ENCODE measurements around the gene LIX1L. TPM values are rescaled to one million over a fixed set of nuclear protein-coding genes. Genes with fewer than 3 reads are reported as not detected.
A peak's percentile ranks its signal among the peaks of the same experiment; 100 is the strongest.

LIX1L gene
- total RNA-seq, 1 experiment from 2014 or later, result 35.6 TPM

DNA sequence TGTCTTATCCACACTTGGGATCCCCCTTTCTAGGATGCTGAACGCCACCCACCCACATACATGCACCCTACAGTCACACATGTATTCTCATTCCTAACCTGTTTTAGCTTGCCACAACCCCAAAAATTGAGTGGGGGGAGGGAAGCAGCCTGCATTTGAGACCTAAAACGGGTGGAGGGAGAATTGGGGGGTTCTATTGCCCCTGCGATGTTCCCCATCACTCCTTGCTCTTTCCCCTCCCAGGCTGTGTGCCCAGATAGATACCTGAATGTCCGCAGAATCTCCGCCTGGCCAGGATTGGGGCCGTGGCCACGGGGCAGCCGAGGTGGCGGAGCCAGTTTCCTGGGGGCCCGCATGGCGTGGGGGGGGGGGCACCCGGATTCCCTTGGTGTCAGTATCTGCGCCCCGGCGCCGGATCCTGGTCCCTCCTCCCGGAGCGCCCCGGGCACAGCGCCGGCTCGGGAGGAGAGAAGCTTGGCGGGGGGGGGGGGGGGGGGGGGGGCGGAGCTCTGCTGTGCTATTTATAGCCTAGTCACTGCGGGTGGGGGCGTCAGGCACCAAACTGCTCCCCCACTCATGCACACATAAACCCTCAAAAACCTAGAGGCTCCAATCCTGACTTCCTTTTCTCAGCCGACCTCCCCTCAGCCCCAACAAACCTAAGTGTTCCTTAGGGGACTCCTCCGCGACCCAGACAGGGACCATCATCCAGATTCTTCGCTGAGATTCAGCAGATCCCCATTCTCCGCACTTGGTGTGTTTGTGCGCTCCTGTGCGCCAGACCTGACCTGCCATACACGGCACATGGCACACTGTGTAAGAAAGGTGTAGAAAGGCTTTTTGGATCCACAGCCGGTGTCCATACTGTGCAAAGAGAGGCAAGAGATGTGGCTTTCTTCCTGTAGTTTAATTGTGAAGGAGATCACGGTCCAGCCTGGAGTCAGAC, 4.6 kb upstream of the LIX1L start:
- peaks cover 19% of the 10 kb centered on the region for H3K4me1 ChIP-seq
- DNase-seq, result peak in 1 of 2 experiments; percentile 42
- H3K9me3 ChIP-seq (replicated peaks), result no peaks in the 10 kb centered on the region; the same call in 1 of the 2 replicates
- no peaks in the 10 kb centered on the region for H3K27me3 ChIP-seq
- no peak overlapping the region for H3K27ac ChIP-seq
- H3K4me3 ChIP-seq, result peak overlapping the region; percentile 64
- H3K36me3 ChIP-seq, result no peaks in the 10 kb centered on the region

DNA sequence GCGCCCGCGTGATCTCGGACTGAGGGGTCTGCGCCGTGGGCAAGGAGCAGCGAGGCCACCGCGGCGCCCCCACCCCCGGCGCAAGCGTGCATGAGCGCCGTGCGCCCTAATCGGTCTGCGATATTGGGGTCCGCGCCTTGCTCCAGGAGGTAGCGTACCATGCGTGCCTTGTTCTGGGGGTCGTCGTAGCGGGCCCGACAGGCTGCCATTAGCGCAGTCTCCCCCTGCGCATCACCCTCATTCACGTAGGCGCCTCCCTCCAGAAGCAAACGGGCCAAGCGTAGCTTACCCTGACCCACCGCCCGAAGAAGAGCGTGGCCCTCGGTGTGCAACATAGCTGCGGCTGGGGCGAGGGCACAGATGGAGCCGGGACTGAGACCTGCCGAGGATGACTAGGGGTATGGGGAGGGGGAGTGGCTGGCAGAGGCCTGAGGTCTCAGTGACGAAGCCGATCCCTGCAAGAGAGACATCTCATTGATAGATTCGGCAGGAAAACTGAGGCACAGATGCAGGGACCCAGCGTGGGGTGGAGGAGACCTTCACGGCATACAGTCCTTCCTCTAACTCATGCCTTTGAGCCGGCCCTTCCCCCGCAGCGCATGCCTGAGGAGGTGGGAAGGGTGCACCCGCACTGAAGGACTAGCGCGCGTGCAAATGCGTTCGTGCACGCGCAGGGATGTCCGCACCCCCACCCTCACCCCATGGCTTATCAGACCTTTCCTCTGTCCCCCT, 3.8 kb upstream of the LIX1L start:
- H3K4me3 ChIP-seq, result peak overlapping the region; percentile 75
- no peaks in the 10 kb centered on the region for H3K27me3 ChIP-seq
- DNase-seq, result no peak
- H3K27ac ChIP-seq, result no peak overlapping the region
- H3K4me1 ChIP-seq, result peaks cover 19% of the 10 kb centered on the region
- no peaks in the 10 kb centered on the region for H3K36me3 ChIP-seq
- H3K9me3 ChIP-seq (replicated peaks), result no peaks in the 10 kb centered on the region

- H3K4me3 ChIP-seq, result peak overlapping the region; percentile 75
- peak overlapping the region; percentile 6; the same call in 1 of the 2 replicates for H3K27ac ChIP-seq
- no peak for DNase-seq
- no peaks in the 10 kb centered on the region for H3K9me3 ChIP-seq (replicated peaks)
- H3K4me1 ChIP-seq, result peaks cover 19% of the 10 kb centered on the region
- H3K36me3 ChIP-seq, result no peaks in the 10 kb centered on the region
- H3K27me3 ChIP-seq, result no peaks in the 10 kb centered on the region
Observed at GRCh38 chr1:145961109-145961424, 3.2 kb upstream of the LIX1L start.

DNA sequence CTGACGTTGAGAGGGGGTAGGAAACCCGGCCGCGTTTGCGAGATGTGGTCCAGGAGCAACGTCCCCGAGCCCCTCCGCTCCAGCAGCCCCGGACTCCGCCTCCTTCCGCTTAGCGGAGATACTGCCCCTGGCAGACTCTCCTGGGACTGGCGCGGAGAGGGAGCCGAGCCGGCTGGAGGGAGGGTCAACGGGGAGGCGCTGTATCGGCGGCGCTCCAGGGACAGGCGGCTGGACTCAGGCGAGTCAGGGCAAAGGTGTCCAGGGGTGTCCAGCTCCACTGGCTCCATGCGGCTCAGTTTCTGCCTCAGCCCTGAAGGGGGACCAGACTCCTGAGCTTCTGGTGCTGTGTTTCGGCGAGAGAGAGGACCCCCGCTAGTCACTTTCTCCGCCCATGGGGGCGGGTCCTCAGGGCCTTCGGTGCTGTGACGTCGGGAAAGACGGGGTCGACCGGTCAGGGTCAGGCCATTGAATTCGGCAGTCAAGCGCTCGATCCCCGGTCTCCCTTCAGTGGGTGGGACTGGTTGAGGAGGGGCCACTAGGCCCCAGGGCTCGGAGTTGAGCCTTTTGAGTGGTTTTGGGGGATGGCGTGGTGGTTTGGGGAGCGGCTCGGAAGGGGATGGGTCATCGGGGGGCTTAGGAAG, 2.8 kb upstream of the LIX1L start:
- no peaks in the 10 kb centered on the region for H3K36me3 ChIP-seq
- H3K4me1 ChIP-seq, result peaks cover 22% of the 10 kb centered on the region
- peak overlapping the region; percentile 75 for H3K4me3 ChIP-seq
- H3K27me3 ChIP-seq, result no peaks in the 10 kb centered on the region
- DNase-seq, result peak; percentile 78 to 82
- H3K27ac ChIP-seq, result peak overlapping the region; percentile 6; the same call in 1 of the 2 replicates
- H3K9me3 ChIP-seq (replicated peaks), result no peaks in the 10 kb centered on the region

- Histone ChIP-seq H3K36me3 (no peaks in the 10 kb centered on the region), H3K4me3 (peak overlapping the region; percentile 75), H3K27me3 (no peaks in the 10 kb centered on the region), H3K4me1 (peaks cover 18% of the 10 kb centered on the region), H3K27ac (no peak overlapping the region; the same call in 1 of the 2 replicates), H3K9me3 (replicated peaks) (no peaks in the 10 kb centered on the region)
- no peak for DNase-seq
Observed at GRCh38 chr1:145959957-145960467, 2.2 kb upstream of the LIX1L start.

- H3K27ac ChIP-seq, result no peak overlapping the region
- no peak overlapping the region for H3K4me3 ChIP-seq
- no peak for DNase-seq
- no peaks in the 10 kb centered on the region for H3K9me3 ChIP-seq (replicated peaks)
- no peaks in the 10 kb centered on the region for H3K27me3 ChIP-seq
- peaks cover 17% of the 10 kb centered on the region for H3K4me1 ChIP-seq
- H3K36me3 ChIP-seq, result no peaks in the 10 kb centered on the region
Observed at GRCh38 chr1:145959333-145959732, 1.5 kb upstream of the LIX1L start.

- Histone ChIP-seq H3K27ac (no peak overlapping the region), H3K36me3 (no peaks in the 10 kb centered on the region), H3K27me3 (no peaks in the 10 kb centered on the region), H3K4me3 (no peak overlapping the region), H3K4me1 (peaks cover 16% of the 10 kb centered on the region), H3K9me3 (replicated peaks) (no peaks in the 10 kb centered on the region)
- no peak for DNase-seq
Observed at GRCh38 chr1:145958734-145959133, 917 bp upstream of the LIX1L start.

- Histone ChIP-seq H3K36me3 (no peaks in the 10 kb centered on the region), H3K27ac (peak overlapping the region; percentile 51; the same call in 1 of the 2 replicates), H3K9me3 (replicated peaks) (no peaks in the 10 kb centered on the region), H3K27me3 (no peaks in the 10 kb centered on the region), H3K4me1 (peaks cover 10% of the 10 kb centered on the region), H3K4me3 (peak overlapping the region; percentile 70)
- DNase-seq, result no peak
Observed at GRCh38 chr1:145956781-145957442, 905 bp downstream of the LIX1L start.

DNA sequence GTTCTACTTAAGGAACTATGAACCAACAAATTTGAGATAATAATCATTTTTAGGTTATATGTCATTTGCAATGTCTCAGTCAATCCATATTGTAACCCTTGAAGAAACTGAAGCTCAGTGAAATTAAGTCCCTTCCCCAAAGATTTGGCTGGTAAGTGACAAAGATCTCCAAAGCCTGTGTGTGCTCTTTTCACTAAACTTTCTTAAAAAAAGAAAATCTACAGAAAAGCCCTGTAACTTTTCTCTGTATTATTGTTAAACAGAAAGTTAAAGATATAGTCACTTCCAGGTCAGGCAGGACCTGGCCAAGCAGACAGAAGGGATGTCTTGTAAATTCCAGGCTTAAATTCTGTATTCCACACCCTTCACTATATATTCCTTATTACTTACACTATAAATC, 1.5 kb downstream of the LIX1L start:
- no peaks in the 10 kb centered on the region for H3K9me3 ChIP-seq (replicated peaks)
- H3K4me3 ChIP-seq, result peak overlapping the region; percentile 70
- DNase-seq, result no peak
- no peaks in the 10 kb centered on the region for H3K36me3 ChIP-seq
- H3K27ac ChIP-seq, result no peak overlapping the region; the same call in 1 of the 2 replicates
- H3K4me1 ChIP-seq, result peaks cover 8% of the 10 kb centered on the region; the same call in 1 of the 2 replicates
- H3K27me3 ChIP-seq, result no peaks in the 10 kb centered on the region

GRCh38 chr1:145955436-145955835, 2.4 kb downstream of the LIX1L start:
- H3K9me3 ChIP-seq (replicated peaks), result no peaks in the 10 kb centered on the region

DNA sequence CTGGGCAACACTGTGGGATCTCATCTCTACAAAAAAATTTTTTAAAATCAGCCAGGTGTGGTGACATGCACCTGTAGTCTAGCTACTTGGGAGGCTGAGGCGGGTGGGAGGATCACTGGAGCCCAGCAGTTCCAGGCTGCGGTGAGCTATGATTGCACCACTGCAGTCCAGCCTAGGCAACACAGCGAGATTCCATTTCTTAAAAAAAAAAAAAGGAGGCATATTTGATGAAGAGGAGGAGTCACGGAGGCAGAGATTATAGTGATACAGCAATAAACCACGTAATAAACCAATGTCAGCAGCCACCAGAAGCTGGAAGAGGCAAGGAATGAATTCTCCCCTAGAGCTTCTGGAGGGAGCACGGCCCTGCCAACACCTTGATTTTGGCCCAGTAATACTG, 4.0 kb downstream of the LIX1L start:
- peaks cover 12% of the 10 kb centered on the region; the same call in 1 of the 2 replicates for H3K4me1 ChIP-seq
- H3K27me3 ChIP-seq, result no peaks in the 10 kb centered on the region
- DNase-seq, result no peak
- H3K36me3 ChIP-seq, result no peaks in the 10 kb centered on the region
- no peaks in the 10 kb centered on the region for H3K9me3 ChIP-seq (replicated peaks)
- no peak overlapping the region for H3K4me3 ChIP-seq
- H3K27ac ChIP-seq, result no peak overlapping the region

More at GRCh38 chr1:145955436-145955835, 2.4 kb downstream of the LIX1L start:
- no peaks in the 10 kb centered on the region for H3K27me3 ChIP-seq
- H3K27ac ChIP-seq, result no peak overlapping the region
- no peaks in the 10 kb centered on the region for H3K36me3 ChIP-seq
- H3K4me3 ChIP-seq, result no peak overlapping the region
- H3K4me1 ChIP-seq, result peaks cover 12% of the 10 kb centered on the region; the same call in 1 of the 2 replicates
- no peak for DNase-seq

GRCh38 chr1:145952903-145953302, 4.9 kb downstream of the LIX1L start:
- Histone ChIP-seq H3K4me1 (peaks cover 7% of the 10 kb centered on the region; the same call in 1 of the 2 replicates), H3K27ac (no peak overlapping the region), H3K4me3 (no peak overlapping the region), H3K9me3 (replicated peaks) (no peaks in the 10 kb centered on the region), H3K27me3 (no peaks in the 10 kb centered on the region), H3K36me3 (no peaks in the 10 kb centered on the region)
- DNase-seq, result no peak

- Histone ChIP-seq H3K9me3 (replicated peaks) (no peaks in the 10 kb centered on the region), H3K4me1 (peaks cover 7% of the 10 kb centered on the region; the same call in 1 of the 2 replicates), H3K4me3 (no peak overlapping the region), H3K36me3 (peaks cover 6% of the 10 kb centered on the region; the same call in 1 of the 2 replicates), H3K27ac (no peak overlapping the region), H3K27me3 (no peaks in the 10 kb centered on the region)
- no peak for DNase-seq
Observed at GRCh38 chr1:145951526-145951925, 6.3 kb downstream of the LIX1L start.

GRCh38 chr1:145949219-145949618, 8.6 kb downstream of the LIX1L start:
- no peaks in the 10 kb centered on the region for H3K9me3 ChIP-seq (replicated peaks)
- H3K27me3 ChIP-seq, result no peaks in the 10 kb centered on the region
- peaks cover 5% of the 10 kb centered on the region; the same call in 1 of the 2 replicates for H3K4me1 ChIP-seq
- H3K27ac ChIP-seq, result no peak overlapping the region
- peaks cover 8% of the 10 kb centered on the region; the same call in 1 of the 2 replicates for H3K36me3 ChIP-seq
- DNase-seq, result no peak
- no peak overlapping the region for H3K4me3 ChIP-seq

All from SJCRH30 (cell line).